Activated gamma-delta T cell (primary cell): ENCODE data around the gene PCBP3.

Source experiments
- DNase-seq: peaks from one replicate; lab custom pipeline; 2025; lab: John Stamatoyannopoulos, UW

Gene PCBP3

DNA sequence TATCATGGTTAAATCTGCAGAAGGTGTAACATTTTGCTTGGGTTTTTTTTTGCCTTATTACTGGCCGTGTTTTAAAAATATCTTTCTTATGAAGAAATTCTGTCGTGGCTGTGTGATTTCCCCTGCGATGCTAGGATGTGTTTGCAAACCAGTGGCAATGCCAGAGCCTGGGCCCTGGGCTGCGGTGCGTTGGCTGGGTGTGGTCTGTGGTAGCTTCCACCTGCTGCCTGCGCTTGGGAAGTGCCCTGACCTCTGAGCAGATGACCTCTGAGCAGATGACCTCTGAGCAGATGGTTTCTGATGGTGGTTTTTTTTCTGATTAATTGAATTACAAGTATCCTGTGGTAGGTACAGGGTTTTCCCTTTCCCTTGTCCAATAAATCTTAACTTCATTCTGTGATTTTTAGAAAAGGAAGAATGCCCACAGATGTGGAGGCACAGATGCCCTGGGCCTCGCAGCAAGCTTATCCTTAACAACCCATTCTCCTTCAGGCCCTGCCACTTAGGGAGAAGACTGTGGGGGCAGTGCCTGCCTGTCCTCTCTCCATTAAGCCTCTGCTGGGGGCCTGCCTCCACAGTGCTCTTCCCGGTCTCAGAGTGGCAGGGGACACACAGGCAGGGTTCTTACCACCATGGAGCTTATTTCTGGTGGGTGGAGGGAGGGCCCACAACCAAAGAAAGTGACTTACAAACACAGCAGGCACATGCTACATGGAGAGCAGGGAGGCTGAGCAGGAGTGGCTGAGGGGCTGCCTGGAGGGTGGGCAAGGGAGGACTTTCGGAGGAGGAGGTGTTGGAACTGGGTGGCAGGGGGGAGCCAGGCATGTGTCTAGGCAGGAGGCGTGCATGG lies 81.7 kb downstream of the PCBP3 start:
- no peak for DNase-seq

DNA sequence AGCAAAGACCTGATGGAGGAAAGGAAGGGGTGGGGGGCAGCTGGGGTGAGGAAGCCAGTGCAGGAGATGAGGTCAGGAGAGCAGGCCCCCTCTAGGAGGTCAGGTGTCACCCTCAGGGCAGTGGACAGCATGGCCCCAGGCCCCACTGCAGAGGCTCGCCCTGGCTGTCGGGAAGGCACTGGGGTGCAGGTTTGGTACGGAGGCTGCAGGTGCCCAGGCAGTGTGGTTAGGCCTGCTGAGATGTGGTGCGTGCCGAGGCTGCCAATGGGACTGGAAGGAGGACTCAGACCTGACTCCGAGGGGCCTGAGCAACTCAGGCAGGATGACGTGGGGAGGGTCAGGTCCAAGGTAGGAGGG lies 82.3 kb downstream of the PCBP3 start:
- no peak for DNase-seq

DNA sequence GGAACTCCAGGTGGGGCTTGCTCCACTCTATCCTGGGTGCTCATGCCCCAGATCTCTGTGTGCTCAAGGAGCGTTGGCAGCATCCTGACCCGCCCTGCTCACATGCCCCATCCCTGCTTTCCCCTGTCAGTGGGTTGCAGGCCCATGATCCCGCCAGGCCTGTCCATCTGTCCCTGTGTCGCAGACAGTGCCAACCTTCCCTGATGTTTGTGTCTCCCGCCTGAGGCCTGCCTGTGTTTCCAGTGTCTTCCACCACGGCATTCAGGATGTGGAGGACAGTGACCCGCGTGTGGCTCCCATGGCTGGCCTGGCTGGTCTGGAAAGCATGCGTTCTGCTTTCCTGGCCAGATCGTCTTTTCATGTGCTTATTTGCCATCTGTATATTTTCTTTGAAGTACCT lies 82.9 kb downstream of the PCBP3 start:
- DNase-seq = no peak

DNA sequence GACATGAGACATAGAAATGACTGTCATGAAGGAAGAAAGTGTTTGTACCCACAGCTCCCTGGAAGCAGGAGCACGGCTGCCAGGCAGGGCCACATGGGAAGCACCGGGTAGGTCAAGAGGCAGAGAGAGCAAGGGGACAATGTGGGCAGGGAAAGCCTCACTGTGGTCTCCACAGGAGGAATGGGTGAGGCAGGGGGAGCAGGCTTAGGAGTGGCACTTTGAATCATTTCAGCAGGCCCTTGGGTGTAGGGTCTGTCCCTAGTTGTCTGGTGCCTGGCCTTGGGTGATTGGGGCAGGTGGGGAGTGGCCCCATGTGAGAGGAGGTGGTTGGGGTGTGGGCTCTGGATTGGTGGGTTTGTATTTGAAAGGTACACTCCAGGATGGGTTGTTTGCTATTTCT lies 83.9 kb downstream of the PCBP3 start:
- no peak for DNase-seq

DNA sequence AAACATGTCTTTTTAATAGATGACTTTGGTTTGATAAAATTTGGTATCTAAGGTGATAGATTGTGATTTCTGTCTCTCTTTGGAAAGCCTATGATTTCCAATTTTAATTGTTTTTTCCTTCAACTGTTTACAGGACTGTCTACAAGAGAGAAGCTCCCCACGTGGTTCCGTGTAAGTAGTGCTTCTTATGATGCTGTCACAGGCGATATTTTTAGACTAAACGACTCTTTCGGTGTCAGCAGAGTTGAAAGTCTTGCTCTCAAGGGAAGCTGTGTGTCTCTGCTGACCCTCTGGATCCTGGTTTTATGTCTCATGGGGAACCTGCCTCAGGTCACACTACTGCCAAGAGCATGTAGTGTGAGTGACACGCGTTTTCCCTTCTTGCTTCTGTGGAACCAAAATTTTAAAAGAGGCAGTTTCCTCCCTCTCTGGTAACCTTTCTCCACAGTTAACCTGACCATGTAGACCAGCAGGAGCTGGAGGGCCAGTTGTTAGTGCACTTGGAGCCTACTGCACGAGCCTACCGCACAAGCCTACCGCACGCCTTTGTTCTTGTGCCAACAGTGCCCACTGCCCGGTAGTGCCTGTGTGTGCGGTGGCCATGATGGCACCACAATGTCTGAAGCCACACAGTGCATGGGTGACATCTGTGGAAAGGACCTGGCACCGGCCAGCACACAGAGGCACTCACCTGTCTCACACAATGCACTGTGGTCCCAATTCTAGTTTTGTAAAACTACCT lies 91.9 kb downstream of the PCBP3 start:
- no peak for DNase-seq

DNA sequence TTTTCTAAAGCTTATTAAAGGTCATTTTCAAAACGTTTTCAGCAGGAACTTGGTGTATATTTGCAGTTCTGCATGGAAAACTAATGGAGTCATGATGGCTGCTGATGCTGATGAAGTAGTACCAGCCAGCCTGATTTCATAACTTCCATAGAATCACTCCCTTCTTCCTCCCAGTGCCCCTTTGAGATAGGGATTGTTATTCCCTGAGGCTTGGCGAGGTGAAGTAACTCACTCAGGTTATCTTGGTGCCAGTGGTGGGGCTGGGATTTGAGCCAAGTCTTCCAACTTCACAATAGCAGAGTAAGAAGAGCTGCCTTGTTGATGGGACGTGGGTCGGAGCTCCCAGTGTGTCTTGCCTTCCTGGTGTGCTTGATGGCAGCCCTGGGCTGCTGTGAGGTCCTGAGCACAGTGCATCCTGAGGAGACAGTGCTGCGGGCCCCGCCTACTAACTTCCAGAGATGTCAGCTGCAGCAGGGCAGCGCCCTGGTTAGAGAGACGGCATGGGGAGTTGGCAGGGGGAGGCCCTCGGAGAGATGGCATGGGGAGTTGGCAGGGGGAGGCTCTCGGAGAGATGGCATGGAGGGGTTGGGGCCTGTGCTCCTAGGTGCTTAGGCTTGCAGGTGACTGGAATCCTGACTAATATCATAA lies 92.6 kb downstream of the PCBP3 start:
- no peak for DNase-seq

DNA sequence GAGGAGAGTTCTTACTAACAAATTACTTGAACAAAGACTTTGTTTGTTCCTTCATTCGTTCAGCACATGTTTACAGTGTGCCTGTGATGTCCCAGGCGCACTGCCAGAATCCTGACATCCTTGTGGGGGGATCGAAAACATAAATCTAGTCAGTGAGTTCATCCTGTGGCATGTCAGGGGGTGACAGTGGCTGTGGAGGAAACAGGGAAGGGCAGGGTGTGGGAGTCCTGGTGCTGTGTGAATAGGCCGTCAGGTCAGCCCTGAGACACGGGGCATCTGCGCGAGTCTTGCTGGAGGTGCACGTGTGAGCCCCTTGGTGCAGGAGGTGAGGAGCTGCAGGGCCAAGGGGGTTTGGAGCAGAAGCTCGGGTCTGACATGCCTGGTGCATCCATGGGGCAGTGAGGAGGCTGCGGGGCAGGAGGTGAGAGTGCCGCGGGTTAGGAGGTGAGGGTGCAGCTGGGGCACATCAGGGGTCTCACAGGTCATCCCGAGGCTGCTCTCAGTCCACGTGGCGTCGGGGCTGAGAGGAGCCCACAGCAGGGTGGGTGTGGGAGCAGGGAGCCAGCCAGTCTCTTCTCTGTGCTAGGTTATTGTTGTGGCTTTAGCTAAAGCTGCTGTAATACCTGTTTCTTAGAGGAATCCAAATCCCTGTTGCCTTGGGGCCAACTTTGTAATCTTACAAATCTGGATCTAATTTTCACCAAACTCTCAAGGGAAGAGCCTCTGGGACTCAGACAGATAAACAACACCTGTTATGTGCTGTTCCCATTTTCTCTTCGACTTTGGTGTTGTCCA lies 93.4 kb downstream of the PCBP3 start:
- DNase-seq = no peak

DNA sequence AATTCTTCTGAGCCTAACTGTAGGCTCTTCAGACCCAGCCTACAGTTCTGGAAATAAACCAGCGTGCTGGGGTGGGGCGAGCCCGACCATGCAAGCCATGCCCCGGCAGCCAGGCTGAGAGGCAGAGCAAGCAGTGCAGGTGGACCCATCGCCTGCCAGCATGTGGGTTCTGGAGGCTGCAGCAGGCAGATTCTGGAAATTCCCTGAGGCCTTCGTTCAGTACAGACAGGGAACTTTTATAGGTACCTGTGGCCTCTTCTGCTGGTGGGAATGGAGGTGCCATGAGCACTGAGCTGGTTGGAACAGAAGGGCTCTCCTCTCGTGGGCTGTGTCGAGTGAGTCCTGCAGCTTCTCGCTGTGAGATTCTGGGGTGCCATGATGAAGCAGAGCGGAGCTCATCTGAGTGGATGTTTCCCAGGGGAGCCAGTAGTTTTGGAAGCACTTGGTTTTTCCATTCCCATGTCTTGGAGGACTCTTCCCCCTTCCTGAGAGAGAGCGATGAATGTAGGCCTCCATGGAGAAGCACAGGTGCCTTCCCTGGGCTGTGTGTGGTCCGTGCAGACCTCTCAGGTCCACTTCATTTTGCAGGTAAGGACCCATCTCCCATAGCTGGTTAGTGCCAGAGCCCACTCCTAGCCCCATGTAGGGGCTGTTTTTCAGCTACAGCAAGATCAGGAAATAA lies 94.1 kb downstream of the PCBP3 start:
- DNase-seq = no peak

DNA sequence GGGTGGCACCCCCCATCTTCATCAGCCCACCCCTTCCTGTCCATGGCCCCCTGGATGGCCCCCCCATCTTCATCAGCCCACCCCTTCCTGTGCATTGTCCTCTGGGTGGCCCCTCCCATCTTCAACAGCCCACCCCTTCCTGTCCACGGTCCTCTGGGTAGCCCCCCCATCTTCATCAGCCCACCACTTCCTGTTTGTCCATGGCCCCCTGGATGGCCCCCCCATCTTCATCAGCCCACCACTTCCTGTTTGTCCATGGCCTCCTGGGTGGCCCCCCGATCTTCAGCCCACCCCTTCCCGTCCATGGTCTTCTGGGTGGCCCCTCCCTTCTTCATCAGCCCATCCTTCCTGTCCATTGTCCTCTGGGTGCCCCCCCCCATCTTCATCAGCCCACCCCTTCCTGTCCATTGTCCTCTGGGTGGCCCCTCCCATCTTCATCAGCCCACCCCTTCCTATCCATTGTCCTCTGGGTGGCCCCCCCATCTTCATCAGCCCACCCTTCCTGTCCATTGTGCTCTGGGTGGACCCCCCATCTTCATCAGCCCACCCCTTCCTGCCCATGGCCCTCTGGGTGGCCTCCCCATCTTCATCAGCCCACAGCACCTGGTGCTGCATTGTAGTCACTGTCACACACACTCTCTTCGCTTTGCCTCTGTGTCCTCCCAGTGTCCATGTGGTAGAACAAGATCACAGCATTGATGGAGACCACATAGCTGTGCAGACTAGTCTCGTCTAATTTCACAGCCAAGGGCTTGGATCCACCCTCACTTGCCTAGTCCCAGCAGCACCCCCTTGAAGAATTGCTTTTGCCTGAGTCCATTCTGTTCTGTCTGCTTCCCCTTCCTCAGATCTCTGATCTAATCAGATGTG lies 95.9 kb downstream of the PCBP3 start:
- no peak for DNase-seq

DNA sequence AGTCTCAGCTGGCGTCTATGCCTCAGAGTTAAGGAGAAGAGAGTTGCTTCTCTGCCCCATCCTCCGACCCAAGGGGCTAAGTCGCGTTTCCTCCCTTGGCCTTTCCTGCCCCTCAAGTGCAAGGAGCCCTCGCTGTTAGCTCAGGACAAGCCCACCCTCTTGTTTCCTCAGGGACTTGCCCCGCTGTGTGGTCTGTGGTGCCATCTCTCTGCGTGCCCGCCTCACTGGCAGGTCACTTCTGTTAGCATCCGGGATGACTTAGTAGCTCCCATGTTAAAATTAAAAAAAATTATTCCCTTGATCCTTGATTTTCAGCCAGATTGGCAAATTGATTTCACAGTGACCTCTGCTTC lies 96.5 kb downstream of the PCBP3 start:
- DNase-seq = no peak

DNA sequence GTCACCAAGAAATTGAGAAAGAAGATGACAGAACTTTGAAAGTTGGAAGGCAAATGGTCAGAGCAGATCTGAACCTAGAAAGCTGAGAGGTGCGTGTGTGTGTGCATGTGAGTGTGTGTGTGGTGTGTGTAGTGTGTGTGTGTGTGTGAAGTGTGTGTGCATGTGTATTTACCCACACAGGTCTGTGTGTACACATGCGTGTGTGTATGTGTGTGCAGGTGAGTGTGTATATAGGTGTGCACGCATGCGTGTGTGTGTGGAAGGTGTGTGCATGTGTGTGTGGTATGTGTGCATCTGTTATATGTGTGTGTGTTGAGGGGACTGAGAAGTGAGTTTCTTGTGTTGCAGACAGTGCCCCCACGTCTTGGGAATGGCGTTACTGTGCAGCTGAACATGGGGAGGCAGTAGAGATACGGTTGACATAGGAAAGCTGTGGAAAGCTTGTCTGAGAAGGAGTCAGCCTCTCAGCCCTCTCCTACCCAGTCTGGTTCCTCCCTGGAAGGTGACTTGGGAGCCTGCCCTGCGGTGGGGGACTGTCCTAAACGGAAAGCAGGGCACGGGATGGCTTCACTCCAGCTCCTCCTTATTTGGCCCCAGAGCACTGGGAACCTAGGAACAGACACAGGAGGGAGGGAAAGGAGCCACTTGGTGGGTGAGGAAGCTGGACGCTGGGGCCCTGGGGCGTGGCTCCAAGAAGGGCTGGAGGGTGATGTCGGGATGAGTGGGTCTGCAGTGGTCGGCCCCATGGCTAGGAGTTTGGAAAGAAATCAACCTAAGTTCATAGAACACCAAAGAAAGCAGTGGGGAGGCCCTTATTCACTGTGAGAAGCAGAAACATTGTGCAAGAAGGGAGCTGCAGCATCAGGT lies 97.2 kb downstream of the PCBP3 start:
- no peak for DNase-seq

DNA sequence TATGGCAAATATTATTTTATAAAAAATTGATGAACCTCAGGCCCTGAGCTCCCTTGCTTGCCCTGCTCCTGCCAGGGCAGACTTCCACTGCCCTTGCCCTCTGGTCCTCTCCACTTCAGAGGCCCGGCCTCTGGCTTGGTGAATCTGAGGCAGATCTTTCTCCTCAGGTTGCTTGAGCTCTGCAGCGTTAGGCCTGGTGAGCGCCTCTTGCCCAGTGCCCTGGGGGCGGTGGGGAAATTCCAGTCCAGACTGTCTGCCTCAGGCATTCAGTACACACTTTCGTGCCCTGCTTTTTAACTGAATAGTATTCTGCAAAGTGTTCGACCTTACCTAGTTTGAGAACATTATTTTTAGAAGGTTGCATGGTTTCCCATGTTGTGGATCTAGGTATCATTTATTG lies 98.2 kb downstream of the PCBP3 start:
- DNase-seq = no peak

DNA sequence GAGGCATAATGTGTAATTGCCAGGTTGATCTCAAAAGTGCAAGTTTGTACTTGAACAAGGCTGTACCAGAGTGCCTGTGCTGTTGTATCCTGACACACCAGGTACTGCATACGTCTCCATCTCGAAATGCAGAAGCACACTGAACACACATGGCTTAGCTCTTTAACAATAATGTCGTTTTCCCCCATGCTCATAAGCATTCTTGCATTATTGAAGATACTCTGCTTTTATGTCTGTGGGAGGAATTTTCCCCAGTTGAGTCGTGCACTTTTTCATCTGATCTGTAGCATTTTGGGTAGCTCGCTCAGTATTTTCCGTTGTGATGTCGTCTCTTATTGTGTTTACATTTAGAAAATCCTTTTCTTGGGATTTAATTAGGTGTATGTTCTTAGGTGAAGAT lies 98.7 kb downstream of the PCBP3 start:
- DNase-seq = no peak

DNA sequence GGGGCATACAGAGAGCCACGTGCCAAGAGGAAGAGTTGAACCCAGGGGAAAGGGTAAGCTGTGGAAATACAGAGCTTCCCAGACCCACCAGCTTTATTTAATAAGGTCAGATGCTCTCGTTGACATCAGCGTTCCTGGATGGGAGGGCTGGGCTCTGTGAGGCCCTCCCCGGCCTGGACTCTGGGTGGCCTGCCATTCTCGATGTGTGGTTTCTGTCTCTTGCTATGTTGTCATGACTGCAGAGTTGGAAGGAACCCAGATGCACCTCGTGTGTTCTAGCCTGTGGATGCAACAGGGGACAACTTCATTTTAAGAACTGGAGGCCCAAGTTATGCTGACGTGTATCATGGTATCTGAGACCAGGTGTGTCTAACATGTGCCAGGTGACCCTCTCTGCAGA lies 101.7 kb downstream of the PCBP3 start:
- no peak for DNase-seq

DNA sequence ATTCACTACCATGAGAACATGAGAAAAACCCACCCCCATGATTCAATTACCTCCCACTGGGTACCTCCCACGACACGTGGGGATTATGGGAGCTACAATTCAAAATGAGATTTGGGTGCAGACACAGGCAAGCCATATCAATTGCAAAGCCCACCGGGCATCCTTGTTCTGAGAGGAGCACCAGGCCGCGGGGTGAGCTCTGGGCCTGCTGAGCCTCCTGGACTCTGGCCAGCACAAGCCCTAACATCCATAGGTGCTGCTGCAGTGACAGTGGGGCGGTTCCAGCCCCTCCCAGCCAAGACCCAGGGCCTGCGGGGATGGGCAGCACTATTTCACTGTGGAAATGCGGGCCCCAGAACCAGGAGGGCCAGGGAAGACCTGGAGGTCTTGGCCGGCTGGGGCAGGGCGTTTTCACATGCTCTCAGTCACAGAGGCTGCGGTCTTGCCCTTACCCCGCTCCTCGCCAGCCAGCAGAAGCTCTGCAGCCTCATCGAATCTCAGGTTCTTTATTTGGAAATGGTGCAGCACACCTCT lies 103.8 kb downstream of the PCBP3 start:
- no peak for DNase-seq

DNA sequence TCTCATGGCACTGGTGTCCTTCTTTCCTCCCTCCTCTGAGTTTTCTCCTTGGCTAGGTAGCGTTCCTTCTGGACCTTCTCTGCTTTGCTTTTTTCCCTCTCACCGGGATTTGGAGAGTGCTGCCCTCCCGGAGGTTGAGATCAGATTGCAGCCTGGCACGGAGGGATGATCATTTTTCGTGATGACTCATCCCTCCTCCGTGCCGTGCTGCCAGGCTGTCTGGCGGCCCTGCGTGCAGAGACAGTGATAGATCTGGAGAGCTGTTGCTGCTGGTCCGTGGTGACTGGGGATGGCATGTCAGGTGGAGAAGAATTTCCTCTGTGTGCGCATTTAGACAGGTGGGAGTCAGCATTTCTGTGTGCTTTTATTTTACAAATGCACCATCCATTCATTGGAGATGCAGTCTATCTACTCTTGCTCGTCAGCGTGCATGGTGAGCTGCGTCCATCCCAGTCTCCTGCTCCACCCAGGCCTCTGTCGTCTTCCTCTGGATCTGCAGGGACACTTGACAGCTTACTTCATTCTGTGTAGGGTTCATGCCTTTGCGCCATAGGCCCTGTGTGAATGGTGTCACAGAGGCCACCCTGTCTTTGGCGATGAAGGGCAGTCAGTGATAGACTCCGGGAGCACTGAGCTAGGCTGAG lies 104.4 kb downstream of the PCBP3 start:
- DNase-seq = no peak

DNA sequence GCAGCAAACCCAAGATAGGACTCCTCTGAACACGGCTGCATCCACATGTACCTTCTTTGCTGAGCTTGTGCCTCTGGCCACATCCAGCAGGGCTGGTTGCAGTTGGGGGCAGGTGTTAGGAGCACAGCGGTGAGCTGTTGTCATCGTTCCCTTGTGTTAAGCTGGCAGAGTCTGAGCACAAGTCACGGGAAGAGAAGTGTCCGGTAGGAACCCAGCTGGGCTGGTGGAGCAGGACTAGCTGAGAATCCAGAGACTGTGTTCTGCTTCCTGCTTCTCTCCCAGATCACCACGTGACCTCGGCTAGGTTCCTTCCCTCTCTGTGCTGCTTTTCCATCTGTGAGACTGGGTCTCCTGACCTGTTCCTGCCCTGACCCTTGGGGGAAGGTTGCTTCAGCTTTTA lies 105.1 kb downstream of the PCBP3 start:
- DNase-seq = no peak

DNA sequence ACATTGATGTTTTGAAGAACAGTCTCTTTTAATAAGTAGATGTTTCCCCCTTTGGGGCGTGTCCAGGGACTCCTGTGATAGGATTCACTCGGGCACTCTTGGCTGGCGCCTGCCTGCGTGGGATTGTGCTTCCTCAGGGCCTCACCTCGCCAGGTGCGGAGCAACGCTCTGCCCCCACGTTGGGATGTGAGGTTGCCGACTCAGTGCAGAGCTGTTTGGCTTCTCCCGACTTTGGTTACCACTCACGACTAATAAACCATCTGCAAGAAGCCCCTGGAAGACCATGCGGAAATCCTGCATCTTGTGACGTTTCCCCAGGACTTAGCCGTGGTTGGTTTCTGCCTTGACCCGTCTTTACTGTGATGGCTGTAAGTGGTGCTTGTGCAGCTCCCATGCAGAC lies 106.4 kb downstream of the PCBP3 start:
- no peak for DNase-seq

DNA sequence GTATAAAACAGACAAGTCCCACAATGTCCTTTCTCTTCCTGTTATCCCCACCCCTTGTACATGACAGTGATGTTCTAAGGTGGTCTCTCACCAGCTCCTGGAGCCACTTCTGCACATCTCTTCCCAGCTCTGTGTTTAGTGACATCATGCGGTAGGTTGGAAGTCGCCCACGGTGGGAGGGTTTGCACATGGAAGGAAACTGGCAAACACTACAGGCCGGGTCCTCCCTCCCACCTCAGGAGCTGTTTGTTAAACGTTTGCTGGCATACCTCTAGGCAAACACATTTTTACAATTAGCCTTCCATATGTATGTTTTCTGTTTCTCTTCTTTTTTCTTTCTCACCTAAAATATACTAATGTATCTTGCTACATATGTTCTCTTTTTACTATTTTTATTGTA lies 107.4 kb downstream of the PCBP3 start:
- no peak for DNase-seq
